HG03139 (cell line): Measurements from ENCODE around the gene NUP107.
"Not testable (repeated sequence)": the region's sequence is repeated elsewhere in the genome, so short reads cannot be mapped to it uniquely, and the experiment has no call there.

Source experiments
- ATAC-seq: cut with Tn5 transposase; IDR thresholded peaks from one replicate; pipeline ENCODE4 v1.9.1; 2021; ENCODE audit not compliant: unreplicated experiment

The NUP107 gene

GRCh38 chr12:68686595-68687521 is at the start of gene NUP107:
TSS of gene NUP107 (plus strand) at chr12:68686978. CDS start at chr12:68687066, 88 bp downstream.
- ATAC-seq, result peak; percentile 94

GRCh38 chr12:68637439-68637838 is 49.3 kb upstream of the NUP107 start:
- not testable (repeated sequence) for ATAC-seq

- ATAC-seq, result no peak
These were observed 48.6 kb upstream of the NUP107 start for GRCh38 chr12:68638171-68638570.

GRCh38 chr12:68638721-68639395 is 47.9 kb upstream of the NUP107 start:
- ATAC-seq, result no peak

GRCh38 chr12:68639396-68639767 is 47.4 kb upstream of the NUP107 start:
- ATAC-seq, result no peak

- peak; percentile 90 for ATAC-seq
These were observed 45.6 kb upstream of the NUP107 start for GRCh38 chr12:68641138-68641537.

- no peak for ATAC-seq
These were observed 40.3 kb upstream of the NUP107 start for GRCh38 chr12:68646484-68646883.

GRCh38 chr12:68647507-68647906 is 39.3 kb upstream of the NUP107 start:
- ATAC-seq, result no peak

GRCh38 chr12:68648179-68648578 is 38.6 kb upstream of the NUP107 start:
- no peak for ATAC-seq

GRCh38 chr12:68665016-68665569 is 21.7 kb upstream of the NUP107 start:
- ATAC-seq, result no peak

- no peak for ATAC-seq
These were observed 19.5 kb upstream of the NUP107 start for GRCh38 chr12:68667291-68667690.

- ATAC-seq, result no peak
These were observed 18.9 kb upstream of the NUP107 start for GRCh38 chr12:68667896-68668295.

GRCh38 chr12:68671179-68671578 is 15.6 kb upstream of the NUP107 start:
- no peak for ATAC-seq

- ATAC-seq, result no peak
These were observed 13.0 kb upstream of the NUP107 start for GRCh38 chr12:68673788-68674187.

GRCh38 chr12:68674376-68674775 is 12.4 kb upstream of the NUP107 start:
- ATAC-seq, result no peak

- no peak for ATAC-seq
These were observed 11.5 kb upstream of the NUP107 start for GRCh38 chr12:68675101-68675842.

GRCh38 chr12:68676854-68677253 is 9.9 kb upstream of the NUP107 start:
- not testable (repeated sequence) for ATAC-seq

- ATAC-seq, result no peak
These were observed 550 bp upstream of the NUP107 start for GRCh38 chr12:68686262-68686594.

GRCh38 chr12:68695454-68695853 is 8.7 kb downstream of the NUP107 start:
- no peak for ATAC-seq

- no peak for ATAC-seq
These were observed 12.7 kb downstream of the NUP107 start for GRCh38 chr12:68699486-68699885.

GRCh38 chr12:68727776-68728175 is 41.0 kb downstream of the NUP107 start:
- ATAC-seq, result no peak
